GM18873 (cell line): ENCODE data around the gene MTHFR.

Source experiments
- ATAC-seq: cut with Tn5 transposase; IDR thresholded peaks from one replicate; pipeline ENCODE4 v1.9.1; 2021; ENCODE audit warnings: mild to moderate bottlenecking, moderate library complexity, moderate number of reproducible peaks; ENCODE audit not compliant: unreplicated experiment, low FRiP score

The MTHFR gene

GRCh38 chr1:11799099-11799498 is 6.7 kb downstream of the MTHFR start:
- no peak for ATAC-seq

GRCh38 chr1:11797525-11798216 is 8.1 kb downstream of the MTHFR start:
- ATAC-seq, result no peak

GRCh38 chr1:11796036-11796828 is 9.5 kb downstream of the MTHFR start:
- ATAC-seq, result no peak

- ATAC-seq, result no peak
These were observed 10.4 kb downstream of the MTHFR start for GRCh38 chr1:11795238-11795890.

- no peak for ATAC-seq
These were observed 11.1 kb downstream of the MTHFR start for GRCh38 chr1:11794446-11795237.

GRCh38 chr1:11793819-11794218 is 11.9 kb downstream of the MTHFR start:
- no peak for ATAC-seq

GRCh38 chr1:11792106-11792505 is 13.7 kb downstream of the MTHFR start:
- no peak for ATAC-seq

- ATAC-seq, result no peak
These were observed 14.7 kb downstream of the MTHFR start for GRCh38 chr1:11790880-11791715.

- no peak for ATAC-seq
These were observed 15.5 kb downstream of the MTHFR start for GRCh38 chr1:11790101-11790879.

- no peak for ATAC-seq
These were observed 16.4 kb downstream of the MTHFR start for GRCh38 chr1:11789126-11790067.

GRCh38 chr1:11788549-11789053 is 17.2 kb downstream of the MTHFR start:
- ATAC-seq, result no peak

GRCh38 chr1:11787804-11788436 is 17.8 kb downstream of the MTHFR start:
- no peak for ATAC-seq

GRCh38 chr1:11787251-11787803 is 18.4 kb downstream of the MTHFR start:
- no peak for ATAC-seq

- ATAC-seq, result no peak
These were observed 19.6 kb downstream of the MTHFR start for GRCh38 chr1:11786168-11786567.

GRCh38 chr1:11784993-11785769 is 20.6 kb downstream of the MTHFR start:
- ATAC-seq, result no peak
